ENCODE measurements around the gene ATRN.

ATRN gene

DNA sequence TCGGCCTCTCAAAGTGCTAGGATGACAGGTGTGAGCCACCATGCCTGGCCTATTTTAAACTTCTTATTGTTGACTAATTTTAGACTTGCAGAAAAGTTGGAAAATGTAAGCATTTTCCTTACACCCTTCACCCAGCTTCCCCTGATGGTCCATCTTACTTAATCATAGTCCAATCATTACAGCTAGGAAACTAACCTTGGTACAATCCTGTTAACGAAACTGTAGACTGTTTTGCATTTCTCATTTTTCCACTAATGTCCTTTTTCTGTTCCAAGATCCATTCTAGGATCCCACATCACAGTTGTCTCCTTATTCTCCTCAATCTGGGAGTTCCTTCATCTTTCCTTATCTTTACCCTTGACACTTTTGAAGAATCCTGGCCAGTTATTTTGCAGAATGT is 193.0 kb downstream of the ATRN start:
- CTCF ChIA-PET, result interaction anchor here (0.9 to 2.2 kb wide), 2 partner anchors 11 to 12 kb away, joined by 3 to 5 read pairs; no protein-coding TSS in a partner anchor
- POLR2A ChIA-PET, result no interaction called here
- no peak for DNase-seq (ENCODE audit: extremely low spot score)
- TF ChIP-seq, protein P1, sequence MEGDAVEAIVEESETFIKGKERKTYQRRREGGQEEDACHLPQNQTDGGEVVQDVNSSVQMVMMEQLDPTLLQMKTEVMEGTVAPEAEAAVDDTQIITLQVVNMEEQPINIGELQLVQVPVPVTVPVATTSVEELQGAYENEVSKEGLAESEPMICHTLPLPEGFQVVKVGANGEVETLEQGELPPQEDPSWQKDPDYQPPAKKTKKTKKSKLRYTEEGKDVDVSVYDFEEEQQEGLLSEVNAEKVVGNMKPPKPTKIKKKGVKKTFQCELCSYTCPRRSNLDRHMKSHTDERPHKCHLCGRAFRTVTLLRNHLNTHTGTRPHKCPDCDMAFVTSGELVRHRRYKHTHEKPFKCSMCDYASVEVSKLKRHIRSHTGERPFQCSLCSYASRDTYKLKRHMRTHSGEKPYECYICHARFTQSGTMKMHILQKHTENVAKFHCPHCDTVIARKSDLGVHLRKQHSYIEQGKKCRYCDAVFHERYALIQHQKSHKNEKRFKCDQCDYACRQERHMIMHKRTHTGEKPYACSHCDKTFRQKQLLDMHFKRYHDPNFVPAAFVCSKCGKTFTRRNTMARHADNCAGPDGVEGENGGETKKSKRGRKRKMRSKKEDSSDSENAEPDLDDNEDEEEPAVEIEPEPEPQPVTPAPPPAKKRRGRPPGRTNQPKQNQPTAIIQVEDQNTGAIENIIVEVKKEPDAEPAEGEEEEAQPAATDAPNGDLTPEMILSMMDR (IDR thresholded peaks at IDR 0.05; ENCODE audit: control extremely low read depth, extremely low read depth, low read depth, missing control alignments), result no peak

DNA sequence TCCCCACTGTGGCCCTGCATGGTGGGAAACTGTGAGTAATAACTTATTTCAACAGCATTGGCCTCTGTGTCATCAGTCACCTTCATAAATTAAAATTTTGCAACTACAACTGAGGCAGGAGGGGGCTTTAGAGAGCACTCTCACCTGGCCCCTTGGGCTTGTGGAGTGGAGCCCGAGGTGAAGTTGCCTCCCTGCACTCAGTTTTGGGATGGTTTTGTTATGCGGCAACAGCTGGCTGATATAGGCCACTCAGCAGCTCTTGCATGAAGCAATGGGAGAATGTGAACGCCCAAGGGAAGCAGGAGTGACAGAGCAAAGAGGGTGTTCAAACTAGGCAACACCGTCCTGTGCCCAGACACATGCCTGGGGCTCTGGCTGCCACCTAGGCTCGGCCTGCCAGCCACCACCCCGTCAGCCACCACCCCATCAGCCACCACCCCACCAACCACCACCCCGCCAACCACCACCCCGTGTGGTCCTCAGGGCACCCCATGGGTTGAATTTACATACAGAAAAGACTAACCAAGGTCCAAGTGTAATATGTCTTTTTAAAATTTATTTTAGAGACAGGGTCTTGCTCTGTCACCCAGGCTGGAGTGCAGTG is 196.7 kb downstream of the ATRN start:
- CTCF ChIA-PET, result interaction anchor here (1.0 to 4.9 kb wide), 5 partner anchors 8 to 43 kb away, joined by 3 to 19 read pairs (median 7); no protein-coding TSS in a partner anchor
- TF ChIP-seq, protein P1 (IDR thresholded peaks at IDR 0.05; ENCODE audit: control extremely low read depth, extremely low read depth, low read depth, missing control alignments), result no peak
- no peak for DNase-seq (ENCODE audit: extremely low spot score)
- POLR2A ChIA-PET, result no interaction called here

DNA sequence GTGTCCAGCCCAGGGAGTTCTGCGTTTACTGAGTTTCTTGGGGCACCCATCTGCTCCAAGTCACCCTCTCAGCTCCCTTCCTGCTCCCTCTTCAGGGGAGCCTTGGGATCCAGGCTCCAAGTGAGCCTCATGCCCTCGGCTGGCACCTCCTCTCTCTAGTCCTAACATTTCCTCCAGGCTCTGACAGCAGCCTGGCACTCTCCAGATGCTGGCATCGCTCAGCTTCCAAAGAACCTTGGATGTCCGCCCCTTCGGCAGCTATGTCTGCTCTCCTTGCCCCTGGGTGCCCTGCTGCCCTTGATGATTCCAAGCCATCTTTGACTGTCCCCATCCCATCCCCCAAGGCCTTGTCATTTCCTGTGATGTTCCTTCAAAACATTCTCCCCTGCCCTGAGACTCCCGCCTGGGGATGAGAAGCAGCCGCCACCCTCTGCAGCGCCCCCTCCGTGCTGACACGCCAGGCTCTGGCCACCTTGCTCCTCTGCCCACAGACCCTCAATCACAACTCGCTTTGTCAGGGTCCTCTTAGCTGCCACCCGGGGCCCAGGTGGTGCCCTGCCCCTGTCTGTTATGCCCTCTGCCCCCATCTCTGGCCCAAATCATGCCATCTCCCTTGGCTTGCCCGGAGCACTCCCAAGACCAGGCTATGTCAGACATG is 199.0 kb downstream of the ATRN start:
- POLR2A ChIA-PET, result no interaction called here
- no peak for DNase-seq (ENCODE audit: extremely low spot score)
- TF ChIP-seq, protein P1 (IDR thresholded peaks at IDR 0.05; ENCODE audit: control extremely low read depth, extremely low read depth, low read depth, missing control alignments), result no peak
- CTCF ChIA-PET, result interaction anchor here (2.1 to 4.9 kb wide), 2 partner anchors 11 to 41 kb away, joined by 7 to 19 read pairs; no protein-coding TSS in a partner anchor

DNA sequence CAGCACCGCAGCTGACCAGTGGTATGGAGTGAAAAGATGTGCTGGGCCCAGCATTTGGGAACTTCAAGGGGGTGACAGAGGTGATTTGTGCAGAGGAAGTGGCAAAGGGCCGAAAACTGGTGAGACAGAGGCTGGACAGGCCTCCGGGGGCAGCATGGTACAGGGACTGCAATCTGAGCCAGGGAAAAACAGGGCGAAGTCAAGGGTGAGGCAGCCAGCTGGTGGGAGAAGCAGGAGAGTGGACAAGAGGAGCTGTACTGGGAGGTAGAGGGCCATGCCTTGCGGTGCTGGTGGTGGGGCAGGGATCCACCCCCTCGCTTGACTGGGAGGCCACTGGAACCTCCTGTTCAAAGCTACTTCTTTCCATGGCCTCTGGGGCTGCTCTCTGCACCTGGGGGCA is 199.7 kb downstream of the ATRN start:
- no peak for DNase-seq (ENCODE audit: extremely low spot score)
- ChIA-PET POLR2A (no interaction called here), CTCF (interaction anchor here (4.9 kb wide), 1 partner anchor 40 kb away, joined by 19 read pairs; no protein-coding TSS in a partner anchor)
- TF ChIP-seq, protein P1 (IDR thresholded peaks at IDR 0.05; ENCODE audit: control extremely low read depth, extremely low read depth, low read depth, missing control alignments), result no peak

DNA sequence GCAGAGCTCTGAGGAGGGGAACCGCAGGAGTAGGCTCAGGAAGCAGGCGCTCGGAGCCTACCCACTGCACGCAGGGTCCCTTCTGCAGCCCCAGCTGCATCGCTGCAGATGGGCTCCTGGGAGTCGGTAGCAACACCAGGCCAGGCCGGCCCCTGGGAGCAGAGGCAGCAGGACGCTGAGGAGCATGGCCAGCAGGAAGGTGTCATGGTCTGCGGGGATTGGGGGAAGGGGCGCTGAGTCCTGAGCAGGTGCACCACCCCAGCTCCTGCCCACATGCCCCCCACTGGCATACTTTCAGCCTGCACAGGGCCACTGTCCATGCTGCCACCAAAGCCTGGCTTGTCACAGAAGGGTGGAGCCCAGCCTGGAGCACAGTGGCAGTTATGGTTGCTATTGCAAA is 200.1 kb downstream of the ATRN start:
- POLR2A ChIA-PET, result no interaction called here
- CTCF ChIA-PET, result interaction anchor here (4.9 kb wide), 1 partner anchor 40 kb away, joined by 19 read pairs; no protein-coding TSS in a partner anchor
- DNase-seq (ENCODE audit: extremely low spot score), result no peak
- TF ChIP-seq, protein P1 (IDR thresholded peaks at IDR 0.05; ENCODE audit: control extremely low read depth, extremely low read depth, low read depth, missing control alignments), result no peak

DNA sequence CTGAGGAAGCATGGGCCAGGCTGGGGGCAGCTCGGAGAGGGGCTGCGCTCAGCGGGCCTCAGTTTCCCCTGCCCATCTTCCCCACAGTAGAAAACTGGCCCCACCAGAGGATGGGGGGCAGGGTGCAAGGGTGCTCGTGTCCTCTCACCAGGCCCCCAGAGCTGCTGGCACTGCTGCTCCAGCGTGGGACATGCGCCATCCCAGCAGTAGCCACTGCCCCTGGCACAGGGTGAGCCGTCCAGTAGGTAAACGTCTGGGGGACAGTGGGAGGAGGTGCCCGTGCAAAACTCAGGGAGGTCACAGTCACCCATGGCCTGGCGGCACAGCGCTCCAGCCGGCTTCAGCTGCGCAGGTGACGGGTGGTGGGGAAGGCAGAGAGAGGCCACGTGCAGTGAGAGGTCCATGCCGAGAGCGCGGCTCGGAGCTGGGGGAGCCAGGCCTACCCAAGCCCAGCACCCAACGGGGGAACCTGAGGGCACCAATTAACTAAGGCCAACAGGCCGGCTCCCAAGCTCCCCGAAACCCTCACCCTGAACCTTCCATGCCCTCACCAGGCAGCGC is 201.2 kb downstream of the ATRN start:
- POLR2A ChIA-PET, result no interaction called here
- no peak for DNase-seq (ENCODE audit: extremely low spot score)
- CTCF ChIA-PET, result interaction anchor here (0.9 to 4.9 kb wide), 2 partner anchors 39 to 98 kb away, joined by 3 to 19 read pairs; no protein-coding TSS in a partner anchor
- TF ChIP-seq, protein P1 (IDR thresholded peaks at IDR 0.05; ENCODE audit: control extremely low read depth, extremely low read depth, low read depth, missing control alignments), result no peak
